ENCODE measurements around the gene NAT14.

The NAT14 gene

DNA sequence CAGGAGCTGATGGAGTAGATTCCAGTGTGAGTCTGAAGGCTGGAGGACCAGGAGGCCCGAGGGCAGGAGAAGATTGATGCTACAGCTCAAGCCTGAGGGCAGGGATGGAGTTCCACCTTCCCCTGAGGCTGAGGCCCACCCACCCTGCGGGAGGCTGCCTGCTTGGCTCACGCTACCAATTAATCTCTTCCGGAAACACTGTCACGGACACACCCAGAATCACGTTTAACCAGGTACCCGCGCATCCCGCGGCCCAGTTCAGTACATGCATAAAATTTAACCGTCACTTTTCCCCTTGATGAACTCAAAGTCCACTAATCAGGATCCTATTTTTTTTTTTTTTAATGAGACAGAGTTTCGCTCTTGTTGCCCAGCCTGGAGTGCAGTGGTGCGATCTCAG, 13.7 kb upstream of the NAT14 start:
- DNase-seq (ENCODE audit: low read depth in 3 of 3): no peak

DNA sequence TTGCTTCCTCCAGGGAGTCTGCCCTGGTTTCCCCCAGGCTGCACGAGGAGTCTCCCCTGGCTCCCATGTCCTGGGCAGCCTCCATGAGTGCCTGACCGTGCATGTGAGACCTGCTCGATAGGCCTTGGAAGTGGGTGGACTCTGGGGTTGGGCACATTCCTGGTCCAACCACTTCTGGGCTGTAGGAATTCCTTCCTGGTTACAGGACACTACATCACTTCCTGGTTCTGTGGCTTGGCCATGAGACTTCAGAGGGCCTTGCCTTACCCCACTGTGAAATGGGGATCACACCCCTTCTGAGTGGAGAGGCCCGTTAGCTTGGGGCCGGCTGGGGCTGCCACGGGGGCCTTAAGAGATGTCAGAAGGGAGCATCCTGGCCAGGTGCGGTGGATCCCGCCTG, 12.5 kb upstream of the NAT14 start:
- DNase-seq (ENCODE audit: low read depth in 3 of 3): no peak

DNA sequence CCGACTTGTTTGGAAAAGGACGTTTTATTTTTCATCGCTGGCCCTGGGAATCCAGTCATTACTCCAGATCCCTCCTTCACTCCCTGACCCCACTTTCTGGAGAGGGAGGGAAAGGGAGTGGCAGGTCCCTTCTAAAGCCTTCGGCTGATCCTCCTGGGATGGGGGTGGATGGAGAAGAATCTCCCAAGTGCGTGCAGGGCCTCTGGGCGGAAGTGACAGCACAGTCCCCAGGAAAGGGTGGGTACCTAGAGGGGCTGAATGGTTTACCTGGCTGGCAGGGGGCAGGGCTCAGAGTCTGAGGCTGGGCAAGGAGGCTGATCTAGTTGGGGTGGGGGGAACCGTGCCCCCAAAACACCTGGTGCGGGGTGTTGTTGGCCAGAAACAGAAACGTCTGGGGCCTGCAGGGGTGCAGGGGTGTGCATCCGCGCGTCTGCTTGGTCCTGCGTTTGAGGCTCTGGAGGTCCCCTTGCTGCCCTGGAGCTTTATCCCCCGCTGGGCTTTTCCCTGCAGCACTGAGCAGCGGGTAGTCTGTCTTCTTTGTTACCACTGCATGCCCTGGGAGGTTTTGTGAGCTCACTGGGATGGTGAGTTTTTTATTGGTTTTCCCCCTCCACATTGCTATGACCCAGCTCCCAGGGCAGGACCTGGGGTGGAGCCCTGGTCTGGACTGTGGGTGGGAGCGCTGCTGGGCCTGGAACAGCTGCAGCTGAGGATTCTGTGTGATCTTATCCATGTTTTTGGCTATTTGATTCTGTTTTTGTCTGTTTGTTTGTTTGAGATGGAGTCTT, 11.6 kb upstream of the NAT14 start:
- DNase-seq (ENCODE audit: low read depth in 3 of 3): no peak

DNA sequence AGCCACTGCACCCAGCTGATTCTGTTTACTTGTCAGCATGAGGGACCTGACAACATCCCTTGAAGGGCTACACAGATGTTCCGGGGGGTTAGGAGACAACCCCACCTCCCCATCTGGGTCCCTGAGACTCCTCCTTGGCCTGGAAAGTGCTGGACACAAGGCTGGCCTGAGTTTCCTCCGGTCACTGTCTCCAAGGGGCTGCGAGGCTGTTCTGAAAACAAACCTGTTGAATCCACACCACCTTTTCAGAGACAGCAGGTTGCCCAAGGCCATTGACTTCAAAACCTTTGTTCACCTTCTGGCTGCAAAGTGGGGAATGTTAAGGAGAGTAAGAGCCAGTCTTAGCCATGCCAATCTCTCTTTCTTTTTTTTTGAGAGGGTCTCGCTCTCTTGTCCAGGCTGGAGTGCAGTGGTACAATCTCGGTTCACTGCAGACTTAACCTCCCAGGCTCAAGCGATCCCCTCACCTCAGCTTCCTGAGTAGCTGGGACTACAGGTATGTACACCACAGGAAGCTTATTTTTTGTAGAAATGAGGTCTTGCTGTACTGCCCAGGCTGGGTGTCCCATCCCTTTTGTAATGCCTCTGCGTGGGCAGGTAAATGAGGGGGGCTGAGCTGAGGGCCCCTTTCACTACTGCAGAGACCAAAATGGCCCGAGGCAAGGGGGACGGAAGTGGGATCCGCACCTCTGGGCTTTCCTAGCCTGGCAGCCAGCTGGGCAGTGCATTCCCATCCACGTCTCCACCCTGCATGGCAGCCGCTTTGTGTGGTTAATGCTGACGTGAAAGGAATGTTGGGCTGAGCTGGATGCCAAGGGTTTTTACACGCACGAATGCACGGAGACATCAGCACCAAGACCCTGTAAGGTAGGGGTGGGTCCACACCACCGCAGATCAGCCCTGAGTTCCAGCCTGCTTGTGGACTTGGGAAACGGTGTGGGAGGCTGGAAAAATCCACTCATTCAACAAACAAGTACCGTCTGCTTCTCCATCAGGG, 10.4 kb upstream of the NAT14 start:
- no peak for DNase-seq (ENCODE audit: low read depth in 3 of 3)

DNA sequence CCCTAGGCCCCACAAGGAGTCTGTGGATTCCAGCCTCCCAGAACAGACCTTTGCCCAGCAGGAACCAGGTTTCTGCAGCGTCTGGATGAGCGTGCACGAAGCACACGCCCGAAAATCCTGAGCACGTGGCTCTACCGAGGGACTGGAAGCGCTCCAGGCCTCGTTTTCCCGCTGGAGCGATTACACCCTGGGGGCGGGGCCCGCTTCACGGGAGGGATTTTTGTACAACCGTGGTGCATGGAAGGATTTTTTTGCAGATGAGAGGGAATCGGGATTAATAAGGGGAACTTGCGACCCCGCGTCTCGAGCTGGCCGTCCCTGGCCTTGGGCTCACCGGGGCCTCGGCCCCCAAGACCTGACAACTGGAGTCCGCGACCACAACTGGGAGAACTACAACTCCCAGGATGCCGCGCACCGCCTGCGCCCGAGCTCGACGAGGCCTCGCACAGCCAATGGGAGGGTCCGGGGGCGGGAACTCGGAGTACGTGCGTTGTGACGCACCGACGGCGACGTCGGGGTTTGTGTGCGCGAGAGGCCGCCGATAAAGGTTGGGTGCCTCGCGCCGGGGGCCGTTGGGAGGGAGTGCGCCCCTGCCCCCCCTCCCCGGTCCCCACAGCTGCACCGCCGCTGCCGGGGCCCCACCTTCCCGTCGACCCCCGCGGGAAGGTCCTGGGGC, 8.8 kb upstream of the NAT14 start, which contains the start of gene ZNF628:
TSS of gene ZNF628 (plus strand) at position 518 of the 676 bp plus-strand sequence. CDS start 3,294 bp downstream, outside the sequence.
- DNase-seq (ENCODE audit: low read depth in 3 of 3): peak; percentile 96 to 99 (median 98)

DNA sequence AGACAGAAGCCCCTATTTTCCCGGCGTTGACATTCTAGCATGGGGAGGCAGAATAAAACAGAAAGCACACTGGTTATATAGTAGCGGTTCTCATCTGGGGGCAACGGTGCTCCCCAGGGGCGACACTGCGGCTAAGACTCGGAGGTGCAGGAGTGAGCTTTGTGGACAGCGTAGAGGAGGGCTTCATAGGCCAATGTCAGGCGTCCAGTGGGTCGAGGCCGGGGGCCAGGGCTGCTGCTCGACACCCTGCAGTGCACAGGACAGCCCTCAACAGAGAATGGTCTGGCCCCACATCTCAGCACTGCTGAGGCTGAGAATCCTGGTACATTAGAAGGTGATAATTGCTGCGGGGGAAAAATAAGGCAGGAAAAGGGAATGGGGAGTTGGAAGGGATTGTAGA, 7.1 kb upstream of the NAT14 start:
- no peak for DNase-seq (ENCODE audit: low read depth in 3 of 3)

DNA sequence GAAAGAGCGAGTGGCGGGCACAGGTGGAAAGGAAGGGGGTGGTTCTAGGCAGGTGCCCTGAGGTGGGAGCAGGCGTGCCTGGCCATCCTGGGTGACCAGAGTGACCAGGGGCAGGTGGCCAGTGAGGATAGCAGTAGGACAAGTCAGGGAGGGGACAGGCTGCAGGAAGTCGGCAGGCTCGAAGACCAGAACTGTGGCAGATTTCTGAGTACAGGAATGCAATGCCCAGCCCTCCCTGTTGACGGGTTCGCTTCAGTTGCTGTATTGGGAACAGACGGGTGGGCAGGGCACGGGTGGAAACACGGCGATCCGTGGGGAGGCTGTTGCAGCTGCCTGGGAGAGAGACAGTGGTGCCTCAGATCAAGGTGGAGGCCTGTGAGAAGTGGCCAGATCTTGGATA, 6.6 kb upstream of the NAT14 start:
- no peak for DNase-seq (ENCODE audit: low read depth in 3 of 3)

DNA sequence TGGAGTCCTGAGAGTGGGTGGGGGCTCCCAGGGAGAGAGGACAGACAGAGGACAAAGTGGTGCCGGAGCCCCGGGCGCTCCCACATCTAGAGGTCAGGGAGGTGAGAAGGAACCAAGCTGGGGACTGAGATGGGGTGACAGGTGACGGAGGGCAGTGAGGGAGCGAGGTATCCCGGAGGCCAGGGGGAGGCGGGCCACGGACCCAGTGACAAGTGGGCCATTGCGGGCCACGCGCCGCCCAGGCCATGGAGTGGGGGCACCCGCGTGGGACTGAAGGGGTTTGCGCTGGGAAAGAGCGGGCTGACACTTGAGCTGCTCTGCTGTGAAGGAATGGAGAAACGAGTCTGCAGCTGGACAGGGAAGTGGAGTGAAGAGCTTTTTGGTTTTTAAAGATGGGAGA, 5.9 kb upstream of the NAT14 start:
- DNase-seq (ENCODE audit: low read depth in 3 of 3): no peak

DNA sequence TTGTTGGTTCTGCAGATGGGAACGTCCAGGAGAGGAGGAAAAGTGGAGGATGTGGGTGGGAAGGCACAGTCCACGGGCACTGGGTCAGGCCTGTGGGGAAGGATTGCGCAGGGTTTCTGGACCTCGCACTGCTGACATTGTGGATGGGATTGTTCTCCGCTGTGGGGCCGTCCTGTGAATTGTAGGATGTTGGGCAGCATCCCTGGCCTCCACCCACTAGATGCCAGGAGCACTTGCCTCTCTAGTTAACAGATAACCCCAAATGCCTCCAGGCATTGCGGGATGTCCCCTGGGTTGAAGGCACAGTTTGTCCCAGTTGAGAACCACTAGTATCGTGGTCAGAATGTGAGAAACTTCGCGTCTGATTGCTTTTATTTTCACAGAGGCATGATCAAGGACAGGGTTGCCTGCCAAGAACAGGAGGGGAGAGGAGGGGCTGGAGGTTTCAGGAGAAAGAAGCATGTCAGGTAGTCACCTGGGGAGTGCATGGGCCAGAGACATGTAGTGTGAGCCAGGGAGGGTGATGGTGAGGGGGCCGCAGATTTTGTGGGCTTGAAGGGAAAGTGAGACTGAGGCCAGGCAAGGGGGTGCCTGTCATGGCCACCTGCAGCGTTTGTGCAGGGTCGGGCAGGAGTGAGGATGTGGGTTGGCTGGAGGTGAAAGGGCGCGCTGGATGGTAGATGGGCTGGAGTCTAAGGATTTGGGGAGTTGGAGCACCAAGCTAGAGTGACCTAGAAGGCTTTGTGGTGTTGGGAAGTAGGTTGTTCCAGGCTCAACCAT, 5.3 kb upstream of the NAT14 start:
- no peak for DNase-seq (ENCODE audit: low read depth in 3 of 3)

DNA sequence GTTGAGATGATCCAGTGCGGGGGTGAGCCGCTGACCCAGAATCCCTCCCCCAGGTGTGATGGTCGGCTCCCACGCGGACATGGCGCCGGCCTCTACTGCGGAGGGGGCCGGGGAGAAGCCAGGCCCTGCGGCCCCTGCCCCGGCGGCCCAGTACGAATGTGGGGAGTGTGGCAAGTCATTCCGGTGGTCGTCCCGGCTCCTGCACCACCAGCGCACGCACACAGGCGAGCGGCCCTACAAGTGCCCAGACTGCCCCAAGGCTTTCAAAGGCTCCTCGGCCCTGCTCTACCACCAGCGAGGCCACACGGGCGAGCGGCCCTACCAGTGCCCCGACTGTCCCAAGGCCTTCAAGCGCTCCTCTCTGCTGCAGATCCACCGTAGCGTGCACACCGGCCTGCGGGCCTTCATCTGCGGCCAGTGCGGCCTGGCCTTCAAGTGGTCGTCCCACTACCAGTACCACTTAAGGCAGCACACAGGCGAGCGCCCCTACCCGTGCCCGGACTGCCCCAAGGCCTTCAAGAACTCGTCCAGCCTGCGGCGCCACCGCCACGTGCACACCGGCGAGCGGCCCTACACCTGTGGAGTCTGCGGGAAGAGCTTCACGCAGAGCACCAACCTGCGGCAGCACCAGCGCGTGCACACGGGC, 3.7 kb upstream of the NAT14 start:
- no peak for DNase-seq (ENCODE audit: low read depth in 3 of 3)

DNA sequence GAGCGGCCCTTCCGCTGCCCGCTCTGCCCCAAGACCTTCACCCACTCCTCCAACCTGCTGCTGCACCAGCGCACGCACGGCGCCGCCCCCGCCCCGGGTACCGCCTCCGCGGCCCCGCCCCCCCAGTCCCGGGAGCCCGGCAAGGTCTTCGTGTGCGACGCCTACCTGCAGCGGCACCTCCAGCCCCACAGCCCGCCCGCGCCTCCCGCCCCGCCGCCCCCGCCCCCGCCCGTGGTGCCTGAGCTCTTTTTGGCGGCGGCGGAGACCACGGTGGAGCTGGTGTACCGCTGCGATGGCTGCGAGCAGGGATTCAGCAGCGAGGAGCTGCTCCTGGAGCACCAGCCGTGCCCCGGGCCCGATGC, 3.2 kb upstream of the NAT14 start:
- no peak for DNase-seq (ENCODE audit: low read depth in 3 of 3)

DNA sequence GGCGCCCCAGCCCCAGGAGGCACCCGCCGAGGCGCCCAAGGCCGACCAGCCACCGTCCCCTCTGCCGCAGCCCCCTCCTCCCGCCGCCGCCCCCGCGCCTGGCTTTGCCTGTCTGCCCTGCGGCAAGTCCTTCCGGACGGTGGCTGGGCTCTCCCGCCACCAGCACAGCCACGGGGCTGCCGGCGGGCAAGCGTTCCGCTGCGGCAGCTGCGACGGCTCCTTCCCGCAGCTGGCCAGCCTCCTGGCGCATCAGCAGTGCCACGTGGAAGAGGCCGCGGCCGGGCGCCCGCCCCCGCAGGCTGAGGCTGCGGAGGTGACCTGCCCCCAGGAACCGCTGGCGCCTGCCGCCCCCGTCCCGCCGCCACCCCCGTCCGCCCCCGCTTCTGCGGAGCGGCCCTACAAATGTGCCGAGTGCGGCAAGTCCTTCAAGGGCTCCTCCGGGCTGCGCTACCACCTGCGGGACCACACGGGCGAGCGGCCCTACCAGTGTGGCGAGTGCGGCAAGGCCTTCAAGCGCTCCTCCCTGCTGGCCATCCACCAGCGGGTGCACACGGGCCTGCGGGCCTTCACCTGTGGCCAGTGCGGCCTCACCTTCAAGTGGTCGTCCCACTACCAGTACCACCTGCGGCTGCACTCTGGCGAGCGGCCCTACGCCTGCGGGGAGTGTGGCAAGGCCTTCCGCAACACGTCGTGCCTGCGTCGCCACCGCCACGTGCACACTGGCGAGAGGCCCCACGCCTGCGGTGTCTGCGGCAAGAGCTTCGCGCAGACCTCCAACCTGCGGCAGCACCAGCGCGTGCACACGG, 2.6 kb upstream of the NAT14 start:
- no peak for DNase-seq (ENCODE audit: low read depth in 3 of 3)

DNA sequence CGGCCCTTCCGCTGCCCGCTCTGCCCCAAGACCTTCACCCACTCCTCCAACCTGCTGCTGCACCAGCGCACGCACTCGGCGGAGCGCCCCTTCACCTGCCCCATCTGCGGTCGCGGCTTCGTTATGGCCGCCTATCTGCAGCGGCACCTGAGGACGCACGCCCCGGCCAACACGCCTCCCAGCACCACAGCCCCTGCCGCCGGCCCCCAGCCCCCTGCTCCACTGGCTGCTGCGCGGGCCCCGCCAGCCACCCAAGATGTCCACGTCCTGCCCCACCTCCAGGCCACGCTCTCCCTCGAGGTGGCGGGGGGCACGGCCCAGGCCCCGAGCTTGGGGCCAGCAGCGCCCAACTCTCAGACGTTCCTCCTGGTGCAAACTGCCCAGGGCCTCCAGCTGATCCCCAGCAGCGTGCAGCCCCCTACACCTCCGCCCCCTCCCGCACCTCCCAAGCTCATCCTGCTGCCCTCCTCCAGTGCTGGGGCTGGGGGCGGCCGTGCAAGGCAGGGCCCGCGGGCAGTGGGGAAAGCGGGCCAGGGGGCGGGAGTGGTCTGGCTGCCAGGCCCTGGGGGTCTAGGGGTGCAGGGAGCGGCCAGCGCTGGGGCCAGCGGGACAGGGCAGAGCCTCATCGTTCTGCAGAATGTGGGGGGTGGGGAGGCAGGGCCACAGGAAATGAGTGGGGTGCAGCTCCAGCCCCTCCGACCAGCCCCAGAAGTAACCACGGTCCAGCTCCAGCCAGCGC, 1.9 kb upstream of the NAT14 start:
- DNase-seq (ENCODE audit: low read depth in 3 of 3): no peak

DNA sequence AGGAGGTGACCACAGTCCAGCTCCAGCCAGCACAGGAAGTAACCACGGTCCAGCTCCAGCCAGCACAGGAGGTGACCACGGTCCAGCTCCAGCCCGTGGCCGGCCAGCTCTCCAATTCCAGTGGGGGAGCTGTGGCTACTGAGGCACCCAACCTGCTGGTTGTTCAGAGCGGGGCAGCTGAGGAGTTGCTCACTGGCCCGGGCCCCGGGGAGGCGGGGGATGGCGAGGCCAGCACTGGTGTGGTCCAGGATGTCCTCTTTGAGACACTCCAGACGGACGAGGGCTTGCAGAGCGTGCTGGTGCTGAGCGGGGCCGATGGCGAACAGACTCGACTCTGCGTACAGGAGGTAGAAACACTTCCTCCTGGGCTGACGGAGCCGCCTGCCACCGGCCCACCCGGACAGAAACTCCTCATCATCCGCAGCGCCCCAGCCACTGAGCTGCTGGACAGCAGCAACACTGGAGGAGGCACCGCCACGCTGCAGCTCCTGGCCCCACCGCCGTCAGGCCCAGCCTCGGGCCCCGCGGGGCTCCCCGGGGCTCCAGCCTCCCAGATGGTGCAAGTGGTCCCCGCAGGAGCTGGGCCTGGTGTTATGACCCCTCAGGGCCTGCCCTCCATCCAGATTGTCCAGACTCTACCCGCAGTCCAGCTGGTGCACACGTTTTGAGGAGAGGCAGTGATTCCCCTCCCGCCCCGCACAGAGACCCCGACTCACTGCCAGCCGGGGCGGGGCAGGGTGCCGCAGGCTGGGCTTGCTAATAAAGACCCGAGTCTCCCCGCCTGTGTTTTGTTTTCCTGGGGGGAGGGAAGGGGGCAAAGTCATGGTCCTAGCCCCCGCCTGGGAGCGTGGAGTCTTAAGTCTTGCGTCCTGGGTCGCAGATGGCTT, 1.0 kb upstream of the NAT14 start:
- DNase-seq (ENCODE audit: low read depth in 3 of 3): no peak

DNA sequence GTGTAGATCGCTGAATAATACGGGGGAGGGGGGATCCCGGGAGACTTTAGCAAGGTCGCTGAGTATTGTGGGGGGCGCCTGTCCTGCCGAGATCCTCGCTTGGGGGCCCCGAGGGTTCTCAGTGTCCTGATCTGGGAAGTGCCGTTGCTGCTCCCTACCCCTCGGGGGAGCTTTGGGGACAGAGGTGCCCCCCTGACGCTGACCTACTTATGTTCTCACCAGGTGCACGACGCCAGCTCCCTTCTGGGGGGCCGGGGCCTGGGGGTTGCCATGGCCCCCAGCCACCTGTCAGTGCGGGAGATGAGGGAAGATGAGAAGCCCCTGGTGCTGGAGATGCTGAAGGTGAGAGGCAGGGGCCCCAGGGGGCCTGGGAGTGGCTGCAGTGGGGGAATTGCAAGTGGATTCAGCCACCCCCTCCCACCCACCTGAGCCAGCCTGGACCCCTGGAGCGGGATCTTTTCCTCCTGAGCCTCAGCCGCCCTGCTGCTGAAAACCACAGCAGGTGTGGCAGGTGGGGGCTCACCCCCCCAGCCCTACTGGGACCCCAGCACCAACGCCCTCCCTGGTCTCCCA, 537 bp downstream of the NAT14 start:
- no peak for DNase-seq (ENCODE audit: low read depth in 3 of 3)

DNA sequence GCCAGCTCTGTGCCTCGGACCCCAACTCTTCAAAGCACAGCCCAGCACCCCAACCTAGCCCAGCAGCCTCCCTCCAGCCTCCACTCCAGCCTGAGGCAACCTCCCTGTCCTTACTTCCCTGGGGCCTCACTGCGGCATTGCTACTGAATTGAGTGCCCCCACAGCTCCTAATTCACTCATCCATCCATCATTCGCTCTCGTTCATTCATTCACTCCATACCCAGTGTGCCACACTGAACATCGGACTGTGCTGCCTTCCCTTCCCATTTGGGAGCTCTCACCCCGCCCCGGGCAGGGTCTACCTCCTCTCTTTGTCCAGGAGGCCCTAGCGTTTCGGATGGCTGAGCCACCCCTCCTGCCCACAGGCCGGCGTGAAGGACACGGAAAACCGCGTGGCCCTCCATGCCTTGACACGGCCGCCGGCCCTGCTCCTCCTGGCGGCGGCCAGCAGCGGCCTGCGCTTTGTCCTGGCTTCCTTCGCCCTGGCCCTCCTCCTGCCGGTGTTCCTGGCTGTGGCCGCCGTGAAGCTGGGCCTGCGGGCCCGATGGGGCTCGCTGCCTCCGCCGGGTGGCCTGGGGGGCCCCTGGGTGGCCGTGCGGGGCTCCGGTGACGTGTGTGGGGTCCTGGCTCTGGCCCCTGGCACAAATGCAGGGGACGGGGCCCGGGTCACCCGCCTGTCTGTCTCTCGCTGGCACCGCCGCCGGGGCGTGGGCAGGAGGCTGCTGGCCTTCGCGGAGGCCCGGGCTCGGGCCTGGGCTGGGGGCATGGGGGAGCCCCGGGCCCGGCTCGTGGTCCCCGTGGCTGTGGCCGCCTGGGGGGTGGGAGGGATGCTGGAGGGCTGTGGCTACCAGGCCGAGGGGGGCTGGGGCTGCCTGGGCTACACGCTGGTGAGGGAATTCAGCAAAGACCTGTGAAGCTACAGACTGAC, 1.3 kb downstream of the NAT14 start:
- no peak for DNase-seq (ENCODE audit: low read depth in 3 of 3)

Data from stimulated activated CD4-positive, alpha-beta T cell treated with anti-CD3 and anti-CD28 coated beads, TNF-alpha, amount 100 ng/mL, for 24 hours (primary cell).